Measurements from ENCODE around the gene ALDH1L1.
"Not testable (repeated sequence)": the region's sequence is repeated elsewhere in the genome, so short reads cannot be mapped to it uniquely, and the experiment has no call there.

ALDH1L1 gene

GRCh38 chr3:126104028-126104635 lies 76.3 kb downstream of the ALDH1L1 start:
- no peak for DNase-seq

GRCh38 chr3:126103121-126104027 lies 77.0 kb downstream of the ALDH1L1 start:
- no peak for DNase-seq

GRCh38 chr3:126102530-126102951 lies 77.8 kb downstream of the ALDH1L1 start:
- DNase-seq, result no peak

- no peak for DNase-seq
Observed at GRCh38 chr3:126102011-126102410, 78.4 kb downstream of the ALDH1L1 start.

GRCh38 chr3:126101521-126101982 lies 78.8 kb downstream of the ALDH1L1 start:
- DNase-seq, result no peak

- DNase-seq, result no peak
Observed at GRCh38 chr3:126100634-126101301, 79.6 kb downstream of the ALDH1L1 start.

- DNase-seq, result no peak
Observed at GRCh38 chr3:126100269-126100633, 80.1 kb downstream of the ALDH1L1 start.

GRCh38 chr3:126098391-126098858 lies 82.0 kb downstream of the ALDH1L1 start:
- no peak for DNase-seq

GRCh38 chr3:126097801-126098200 lies 82.6 kb downstream of the ALDH1L1 start:
- DNase-seq, result no peak

- not testable (repeated sequence) for DNase-seq
Observed at GRCh38 chr3:126096274-126096673, 84.1 kb downstream of the ALDH1L1 start.

GRCh38 chr3:126092128-126092527 lies 88.3 kb downstream of the ALDH1L1 start:
- DNase-seq, result not testable (repeated sequence)

GRCh38 chr3:126087552-126088175 lies 92.7 kb downstream of the ALDH1L1 start:
- no peak for DNase-seq

- no peak for DNase-seq
Observed at GRCh38 chr3:126085841-126086240, 94.5 kb downstream of the ALDH1L1 start.

- no peak for DNase-seq
Observed at GRCh38 chr3:126085276-126085675, 95.1 kb downstream of the ALDH1L1 start.

GRCh38 chr3:126084768-126085180 lies 95.6 kb downstream of the ALDH1L1 start:
- DNase-seq, result no peak

GRCh38 chr3:126083913-126084767 lies 96.2 kb downstream of the ALDH1L1 start, which contains the start of gene SLC41A3:
TSS of gene SLC41A3 (minus strand) at chr3:126084124. CDS start at chr3:126068219, 15,905 bp downstream.
- peak; percentile 73 for DNase-seq

- DNase-seq, result no peak
Observed at GRCh38 chr3:126083511-126083912, 96.9 kb downstream of the ALDH1L1 start.

GRCh38 chr3:126083138-126083445 lies 97.3 kb downstream of the ALDH1L1 start:
- DNase-seq, result no peak

- DNase-seq, result no peak
Observed at GRCh38 chr3:126082362-126083137, 97.8 kb downstream of the ALDH1L1 start.

- DNase-seq, result no peak
Observed at GRCh38 chr3:126081618-126082361, 98.6 kb downstream of the ALDH1L1 start.
